Tibial nerve (tissue), 3 donors: ENCODE data around the gene DDX54.

Experiments used
- CTCF ChIP-seq, 5 experiments: fragments of 200-600 bp in 3 of 5; fragments of 450-650 bp in 2 of 5; sonication (generic) in 3 of 5; IDR thresholded peaks; one replicate each; pipeline ENCODE4 v1.5.1; 2016 to 2019; ENCODE audit warnings: antibody characterized with exemption in 5 of 5, mild to moderate bottlenecking in 3 of 5, moderate library complexity in 2 of 5
- POLR2A ChIP-seq, 2 donors: fragments of 450-650 bp; IDR thresholded peaks; one replicate each; pipeline ENCODE4 v1.6.1; 2017; ENCODE audit warnings: antibody characterized with exemption in 2 of 2, mild to moderate bottlenecking in 2 of 2, moderate library complexity in 2 of 2

- TF ChIP-seq CTCF (IDR thresholded peaks at IDR 0.05) (no peak), POLR2A (IDR thresholded peaks at IDR 0.05) (no peak)
Measured at GRCh38 chr12:113201187-113202177, 16.2 kb upstream of the DDX54 start.
